NCI-H446 treated with DMSO at 0.1 percent for 48 hours (cell line): ENCODE data around the gene ALPP.
"Not testable (repeated sequence)": the region's sequence is repeated elsewhere in the genome, so short reads cannot be mapped to it uniquely, and the experiment has no call there.

Experiments
- DNase-seq: peaks from one replicate; lab custom pipeline; 2025; lab: John Stamatoyannopoulos, UW

The ALPP gene

DNA sequence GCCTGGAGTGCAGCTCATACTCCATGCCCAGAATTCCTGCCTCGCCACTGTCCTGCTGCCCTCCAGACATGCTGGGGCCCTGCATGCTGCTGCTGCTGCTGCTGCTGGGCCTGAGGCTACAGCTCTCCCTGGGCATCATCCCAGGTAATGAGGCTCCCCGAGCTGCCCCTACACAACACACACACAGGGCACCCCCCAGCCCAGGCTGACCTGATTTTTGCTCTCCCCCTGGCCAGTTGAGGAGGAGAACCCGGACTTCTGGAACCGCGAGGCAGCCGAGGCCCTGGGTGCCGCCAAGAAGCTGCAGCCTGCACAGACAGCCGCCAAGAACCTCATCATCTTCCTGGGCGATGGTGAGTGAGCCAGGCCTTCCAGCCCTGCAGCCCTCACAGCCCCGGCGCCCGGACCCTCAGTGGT is at the start of gene ALPP:
Gene ALPP (plus strand): TSS at position 17 of the 417 bp plus-strand sequence. CDS start 52 bp downstream, at position 69.
- DNase-seq: not testable (repeated sequence)

DNA sequence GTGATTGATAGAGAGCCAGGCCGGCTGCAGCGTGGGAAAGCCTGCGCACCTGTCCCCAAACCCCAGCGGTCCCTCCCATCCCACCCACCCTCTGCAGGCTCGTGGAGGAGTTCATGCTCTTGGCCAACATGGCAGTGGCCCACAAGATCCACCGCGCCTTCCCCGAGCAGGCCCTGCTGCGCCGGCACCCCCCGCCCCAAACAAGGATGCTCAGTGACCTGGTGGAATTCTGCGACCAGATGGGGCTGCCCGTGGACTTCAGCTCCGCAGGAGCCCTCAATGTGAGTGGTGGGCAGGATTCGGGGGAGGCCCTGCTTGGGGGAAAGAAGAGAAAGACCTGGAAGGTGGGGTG is 48.9 kb upstream of the ALPP start:
- DNase-seq: no peak

DNA sequence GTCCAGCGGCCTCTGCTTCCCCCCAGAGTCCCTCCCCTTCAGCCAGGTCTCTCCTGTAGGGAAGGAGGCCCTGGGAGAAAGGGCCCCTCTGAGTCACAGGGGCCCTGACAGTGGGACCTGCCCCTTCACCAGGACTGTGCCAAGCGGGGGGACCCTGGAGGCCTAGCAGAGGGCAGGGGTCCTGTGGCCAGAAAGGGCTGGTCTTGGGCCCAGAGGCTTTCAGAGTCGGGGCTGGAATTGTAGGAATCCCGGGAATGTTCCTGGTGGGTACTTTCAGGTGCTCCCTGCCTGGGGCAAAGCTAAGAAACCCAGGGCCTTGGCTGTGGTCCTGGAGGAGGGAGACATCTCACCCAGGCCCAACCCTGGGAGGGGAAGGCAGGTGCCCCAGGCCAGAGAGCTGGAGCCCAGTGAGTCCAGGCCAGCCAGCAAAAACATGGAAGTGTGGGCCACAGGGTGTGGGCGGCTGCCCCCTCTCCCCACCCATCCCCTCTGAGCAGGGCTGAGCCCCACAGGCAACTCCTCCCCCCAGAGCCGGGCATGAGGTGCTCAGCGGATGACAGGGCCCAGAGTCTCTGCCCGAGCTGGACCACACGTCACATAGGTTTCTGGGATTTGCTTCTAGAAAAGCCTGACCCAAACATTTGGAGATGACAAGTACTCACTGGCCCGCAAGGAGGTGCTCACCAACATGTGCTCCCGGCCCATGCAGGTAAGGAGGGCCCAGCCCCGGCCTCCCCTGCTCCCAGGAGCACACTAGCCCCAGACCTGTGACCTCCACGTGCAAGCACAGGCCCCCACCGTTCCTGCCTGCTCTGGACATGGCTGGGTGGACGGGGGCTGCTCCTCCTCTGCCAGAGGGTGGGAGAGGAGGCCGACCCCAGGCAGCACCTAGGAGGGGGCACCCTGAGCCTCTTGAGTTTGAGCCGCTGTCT is 48.2 kb upstream of the ALPP start:
- DNase-seq: no peak

DNA sequence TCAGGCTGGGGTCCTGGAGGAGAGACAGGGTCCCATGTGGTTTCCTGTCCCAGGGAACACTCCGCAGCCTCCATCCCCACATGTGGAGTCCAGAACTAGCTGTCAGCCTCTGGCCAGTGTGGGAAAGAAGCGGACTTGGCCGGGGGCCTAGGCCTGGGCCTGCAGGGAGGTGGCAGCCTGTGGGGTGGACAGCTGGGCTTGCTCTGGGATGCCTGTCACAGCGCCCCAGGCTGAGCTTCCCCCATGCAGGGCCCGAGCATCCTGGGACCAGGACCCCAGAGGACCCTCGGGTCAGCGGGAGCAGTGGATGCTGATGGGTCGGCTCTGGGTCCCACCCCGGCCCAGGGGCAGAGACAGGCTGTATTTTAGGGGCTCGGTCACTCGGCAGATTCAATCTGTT is 47.5 kb upstream of the ALPP start:
- DNase-seq: not testable (repeated sequence)

DNA sequence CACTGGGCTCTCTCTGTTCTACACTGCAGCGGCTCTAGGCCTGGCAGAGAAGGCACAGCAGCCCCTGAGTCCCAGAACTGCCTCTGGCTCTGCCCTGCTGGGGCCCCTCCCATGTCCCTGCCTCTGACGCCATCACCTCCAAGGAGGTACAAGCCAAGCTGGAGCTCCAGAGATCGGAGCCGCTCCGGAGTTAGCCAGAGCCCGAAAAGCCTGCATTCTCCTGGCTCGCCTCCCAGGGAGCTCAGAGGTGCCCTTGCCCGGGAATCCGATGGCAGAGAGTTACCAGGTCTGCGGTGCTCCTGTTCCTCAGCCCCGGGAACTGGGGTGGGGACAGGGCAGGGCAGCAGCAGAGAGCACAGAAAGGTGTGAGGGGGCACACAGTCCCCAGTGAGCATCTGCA is 46.9 kb upstream of the ALPP start:
- DNase-seq: not testable (repeated sequence)

DNA sequence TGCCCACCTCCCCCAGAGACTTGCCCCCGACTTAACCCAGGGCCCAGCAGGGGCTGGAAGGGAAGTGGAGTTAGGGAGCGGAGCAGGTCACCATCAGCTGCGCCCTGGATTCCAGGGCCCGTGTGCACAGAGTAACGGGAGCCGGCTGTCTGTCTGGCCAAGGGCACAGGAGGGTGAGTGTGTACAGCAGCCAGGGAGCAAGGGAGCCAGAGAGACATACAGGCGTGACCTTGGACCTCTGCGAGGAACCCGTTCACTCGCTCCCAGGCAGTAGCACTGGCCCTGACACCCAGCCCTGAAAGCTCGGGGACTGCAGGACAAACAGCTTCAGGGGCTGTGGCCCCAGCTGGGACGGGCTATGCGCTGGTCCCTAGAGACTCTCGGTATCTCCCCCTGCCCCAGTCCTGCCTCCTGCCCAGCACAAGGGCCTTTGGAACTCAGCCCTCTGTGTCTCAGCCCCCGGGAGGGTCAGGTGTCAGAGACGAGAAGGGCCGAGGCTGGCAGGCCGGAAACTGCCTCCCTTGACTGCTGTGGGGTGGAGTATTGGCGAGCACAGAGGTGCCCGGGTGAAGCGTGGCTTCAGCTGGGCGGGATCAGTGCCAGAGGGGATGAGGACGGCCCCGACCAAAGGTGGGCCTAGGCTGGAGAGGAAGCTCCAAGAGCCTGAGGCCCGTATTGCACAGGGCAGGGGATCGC is 46.2 kb upstream of the ALPP start:
- DNase-seq: not testable (repeated sequence)

DNA sequence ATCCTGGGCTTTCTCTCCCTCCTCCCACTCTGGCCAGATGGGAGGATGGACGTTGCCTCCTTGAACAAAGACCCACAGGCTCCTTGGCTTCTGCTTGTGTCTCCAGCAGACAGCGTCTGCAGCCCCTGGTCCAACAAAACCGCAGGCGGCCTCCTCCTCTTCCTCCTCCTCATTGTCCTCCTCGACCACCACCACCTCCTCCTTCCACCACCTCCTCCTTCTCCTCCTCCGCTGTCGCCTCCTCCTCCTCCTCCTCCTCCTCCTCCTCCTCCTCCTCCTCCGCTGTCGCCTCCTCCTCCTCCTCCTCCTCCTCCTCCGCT is 45.7 kb upstream of the ALPP start:
- DNase-seq: no peak

DNA sequence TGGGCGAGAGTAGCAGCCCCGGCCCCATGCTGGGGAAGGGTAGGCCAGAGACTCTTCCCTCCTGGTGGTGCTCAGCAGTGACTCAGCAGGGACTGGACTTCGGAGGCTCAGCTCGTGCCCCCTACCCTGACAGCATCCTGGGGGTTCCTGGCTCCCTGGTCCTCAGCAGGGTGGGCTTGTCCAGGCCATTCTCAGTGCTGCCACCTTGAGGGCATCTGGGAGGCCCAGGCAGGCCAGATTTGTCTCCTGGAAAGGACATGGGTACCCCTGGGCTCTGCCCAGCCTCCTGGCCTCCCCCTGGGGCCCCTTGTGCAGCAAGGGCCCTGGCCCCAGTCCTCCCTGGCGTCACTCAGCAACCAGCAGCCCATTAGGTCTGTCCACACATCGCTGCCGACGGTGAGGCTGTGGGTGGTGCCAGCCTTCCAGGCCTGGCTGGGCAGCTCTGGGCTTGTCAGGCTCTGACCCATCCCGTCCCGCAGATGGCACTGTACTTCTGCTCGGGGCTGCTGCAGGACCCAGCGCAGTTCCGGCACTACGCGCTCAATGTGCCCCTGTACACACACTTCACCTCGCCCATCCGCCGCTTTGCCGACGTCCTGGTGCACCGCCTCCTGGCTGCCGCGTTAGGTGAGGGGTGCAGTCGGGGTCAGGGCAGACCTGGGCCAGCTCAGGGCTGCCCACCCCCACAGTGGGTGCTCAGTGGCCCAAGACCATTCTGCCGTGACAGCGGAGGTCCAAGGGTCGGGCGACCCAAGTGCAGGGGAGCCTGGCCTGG is 45.0 kb upstream of the ALPP start:
- no peak for DNase-seq

DNA sequence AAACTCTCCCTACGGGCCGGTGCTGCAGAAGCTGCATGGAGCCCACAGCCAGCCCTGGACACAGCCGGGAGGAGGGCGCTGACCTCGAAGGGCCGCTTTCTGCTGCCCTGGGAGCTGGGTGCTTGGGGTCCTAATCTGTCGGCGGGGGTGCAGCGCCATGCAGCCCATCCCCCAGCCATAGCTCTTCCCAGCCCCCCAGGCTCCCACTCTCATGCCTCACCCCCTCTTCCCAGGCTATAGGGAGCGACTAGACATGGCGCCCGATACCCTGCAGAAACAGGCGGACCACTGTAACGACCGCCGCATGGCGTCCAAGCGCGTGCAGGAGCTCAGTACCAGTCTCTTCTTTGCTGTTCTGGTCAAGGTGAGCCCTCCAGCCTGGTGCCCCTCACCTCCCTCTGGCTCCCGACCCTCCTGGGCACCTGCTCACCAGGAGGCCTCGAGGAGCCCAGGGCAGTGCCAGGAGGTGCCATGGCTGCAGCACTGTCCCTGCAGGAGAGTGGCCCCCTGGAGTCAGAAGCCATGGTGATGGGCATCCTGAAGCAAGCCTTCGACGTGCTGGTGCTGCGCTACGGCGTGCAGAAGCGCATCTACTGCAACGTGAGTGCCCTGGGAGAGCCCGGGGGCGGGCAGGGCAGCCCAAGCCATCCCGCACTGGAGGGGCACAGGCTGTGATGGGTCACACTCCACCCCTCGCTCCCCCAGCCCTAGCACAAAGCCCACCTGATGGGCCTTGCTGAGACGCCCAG is 44.2 kb upstream of the ALPP start:
- DNase-seq: not testable (repeated sequence)

DNA sequence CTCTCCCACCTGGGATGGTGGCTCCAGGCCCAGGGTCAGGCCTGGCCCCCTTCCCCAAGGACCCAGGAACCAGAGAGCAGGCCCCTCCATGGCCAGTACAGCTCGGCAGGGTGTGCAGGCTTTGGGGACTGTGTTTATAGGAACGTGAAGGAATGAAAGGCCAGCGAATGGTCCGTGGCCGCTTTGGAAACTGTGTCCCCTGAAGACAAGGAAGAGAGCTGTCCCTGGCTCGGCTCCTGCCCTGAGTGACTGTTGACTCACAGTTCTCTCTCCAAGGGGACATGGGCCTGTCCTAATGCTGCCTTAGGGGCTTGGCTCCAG is 43.7 kb upstream of the ALPP start:
- not testable (repeated sequence) for DNase-seq

DNA sequence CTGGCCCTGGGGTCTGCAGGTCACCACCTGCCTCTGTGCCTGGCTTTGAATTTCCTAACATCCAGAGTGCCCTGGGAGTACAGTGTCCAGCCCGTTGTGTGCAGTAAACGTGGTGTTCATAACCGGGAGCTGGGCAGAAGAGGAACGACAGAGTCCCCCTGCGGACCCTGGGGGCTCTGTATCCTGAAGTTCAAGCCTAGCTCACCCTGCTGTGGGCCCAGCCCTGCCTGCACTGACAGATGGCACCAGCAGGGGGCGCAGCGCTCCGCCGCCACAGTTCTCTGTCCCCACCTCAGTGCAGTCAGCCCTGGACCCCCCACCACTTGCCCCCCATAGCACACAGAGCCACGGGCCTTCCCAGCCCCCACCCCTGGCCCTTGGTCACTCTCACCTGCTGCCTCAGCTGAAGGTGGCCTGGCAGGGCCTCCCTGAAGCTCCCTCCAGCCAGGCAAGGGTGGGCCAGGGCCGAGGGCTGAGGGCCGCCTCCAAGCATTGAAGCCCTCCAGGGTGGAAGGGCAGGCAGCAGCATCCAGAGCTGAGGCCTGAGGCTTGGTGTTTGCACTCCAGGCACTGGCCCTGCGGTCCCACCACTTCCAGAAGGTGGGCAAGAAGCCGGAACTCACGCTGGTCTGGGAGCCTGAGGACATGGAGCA is 43.2 kb upstream of the ALPP start:
- DNase-seq: not testable (repeated sequence)

DNA sequence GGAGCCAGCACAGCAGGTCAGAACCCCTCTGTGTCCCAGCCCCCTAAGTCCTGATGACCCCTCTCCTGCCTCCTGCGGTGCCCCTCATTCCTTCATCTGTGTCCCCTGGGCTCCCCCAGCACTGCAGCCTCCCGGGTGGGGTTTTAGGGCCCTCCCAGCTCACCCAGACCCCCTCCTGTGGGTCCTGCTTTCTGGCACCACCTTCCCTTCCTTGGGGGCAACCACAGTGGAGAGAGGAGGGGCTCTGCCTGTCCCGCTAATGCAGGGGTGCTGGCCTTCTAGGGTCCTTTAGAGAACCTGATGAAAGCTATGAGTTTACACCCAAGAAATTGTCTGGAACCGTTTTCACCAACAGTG is 42.7 kb upstream of the ALPP start:
- no peak for DNase-seq

DNA sequence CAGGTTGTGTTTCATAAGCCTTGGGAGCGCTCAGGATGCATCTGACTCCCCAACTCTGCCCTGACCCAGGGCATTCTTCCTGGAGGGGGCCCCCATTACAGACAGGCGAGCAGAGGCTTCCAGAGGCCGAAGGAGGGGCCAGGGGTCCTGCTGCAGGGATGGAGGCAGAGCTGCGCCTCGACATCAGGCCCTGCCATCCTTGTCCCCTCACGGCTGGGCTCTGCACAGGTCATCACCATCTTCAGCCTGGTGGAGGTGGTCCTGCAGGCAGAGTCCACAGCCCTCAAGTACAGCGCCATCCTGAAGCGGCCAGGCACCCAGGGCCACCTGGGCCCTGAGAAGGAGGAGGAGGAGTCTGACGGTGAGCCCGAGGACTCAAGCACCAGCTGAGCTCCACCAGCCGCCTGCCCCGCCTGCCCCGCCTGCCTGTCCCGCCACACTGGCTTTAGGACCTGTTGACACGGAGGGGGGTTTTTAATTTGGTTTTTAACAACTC is 42.3 kb upstream of the ALPP start:
- DNase-seq: no peak

DNA sequence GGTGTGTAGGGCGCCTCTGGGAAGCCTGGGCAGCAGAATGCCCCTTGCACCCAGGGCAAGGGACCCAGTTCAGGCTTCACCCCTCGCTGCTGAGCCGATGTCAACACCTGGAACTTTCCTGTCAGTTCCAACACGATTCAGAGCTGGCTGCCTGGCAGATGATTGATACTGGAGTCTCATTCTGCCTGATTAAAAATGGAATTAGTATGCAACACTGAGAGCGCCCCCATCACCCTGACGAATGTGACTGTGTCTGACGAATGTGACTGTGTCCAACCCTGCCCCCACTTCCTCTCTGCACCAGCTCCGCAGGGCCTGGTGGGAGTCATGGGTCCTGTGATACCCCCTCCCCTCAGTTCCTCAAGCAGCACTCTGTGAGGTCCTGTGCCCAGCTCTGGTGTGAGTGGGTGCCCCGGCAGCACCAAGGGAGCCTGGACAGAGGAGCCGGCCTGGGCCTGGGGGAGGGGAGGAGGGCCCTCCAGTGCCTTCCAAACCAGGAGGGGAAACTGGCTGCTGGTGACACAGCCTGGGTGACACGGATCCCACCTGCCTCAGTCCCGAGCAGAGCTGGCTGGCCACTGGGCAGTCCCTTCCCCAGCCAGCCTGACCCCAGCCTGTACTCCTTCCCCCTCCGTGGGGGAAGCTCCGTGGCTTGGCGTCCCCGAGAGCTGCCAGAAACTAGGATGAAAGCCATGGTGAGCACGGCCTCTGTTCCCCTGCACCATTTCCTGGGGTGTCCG is 41.4 kb upstream of the ALPP start:
- no peak for DNase-seq

DNA sequence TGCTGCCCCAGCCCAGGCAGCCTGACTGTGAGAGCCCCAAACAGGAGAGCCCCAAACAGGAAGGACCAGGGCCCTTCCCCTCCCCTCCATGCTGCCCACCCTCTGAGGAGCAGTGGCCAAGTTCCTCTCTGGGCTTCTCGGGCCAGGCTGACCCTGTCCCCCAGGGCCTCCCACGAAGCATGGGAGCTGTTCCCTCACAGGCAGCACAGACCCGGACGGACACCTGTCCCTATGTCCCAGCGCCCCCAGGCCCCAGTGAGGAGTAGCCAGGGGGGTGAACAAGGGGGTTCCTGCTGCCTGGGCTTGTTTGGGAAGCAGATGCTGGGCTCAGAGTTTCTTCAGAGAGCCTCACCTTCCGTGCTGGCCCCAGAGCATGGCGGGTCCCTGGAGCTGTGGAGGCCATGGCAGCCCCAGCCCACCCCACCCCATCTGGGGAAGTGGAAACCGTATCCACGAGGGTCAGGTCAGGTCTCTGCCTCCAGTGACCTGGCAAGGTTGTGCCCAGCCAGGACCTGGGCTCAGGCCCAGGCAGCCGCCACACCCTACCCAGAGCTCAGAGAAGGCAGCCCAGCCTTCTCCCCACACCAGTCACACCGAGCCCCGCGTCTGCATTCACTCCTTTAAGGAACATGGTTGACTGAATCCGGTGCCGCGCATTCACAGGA is 40.3 kb upstream of the ALPP start:
- not testable (repeated sequence) for DNase-seq

DNA sequence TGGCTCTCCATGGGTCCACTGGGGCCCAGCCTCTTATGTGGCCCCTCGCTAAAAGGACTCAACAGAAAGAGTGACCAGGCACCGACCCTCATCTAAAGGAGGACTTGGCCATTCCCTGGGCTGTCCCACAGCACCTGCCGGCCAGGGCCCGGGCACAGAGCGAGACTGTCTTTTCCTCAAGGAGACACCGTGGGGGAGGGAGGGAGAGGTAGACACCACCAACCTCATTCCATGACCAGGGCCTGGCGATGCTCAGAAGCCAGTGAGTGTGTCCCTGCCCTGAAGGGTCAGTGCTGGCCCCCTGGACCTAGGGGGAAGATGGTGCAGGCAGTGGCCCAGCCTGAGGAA is 39.8 kb upstream of the ALPP start:
- no peak for DNase-seq

DNA sequence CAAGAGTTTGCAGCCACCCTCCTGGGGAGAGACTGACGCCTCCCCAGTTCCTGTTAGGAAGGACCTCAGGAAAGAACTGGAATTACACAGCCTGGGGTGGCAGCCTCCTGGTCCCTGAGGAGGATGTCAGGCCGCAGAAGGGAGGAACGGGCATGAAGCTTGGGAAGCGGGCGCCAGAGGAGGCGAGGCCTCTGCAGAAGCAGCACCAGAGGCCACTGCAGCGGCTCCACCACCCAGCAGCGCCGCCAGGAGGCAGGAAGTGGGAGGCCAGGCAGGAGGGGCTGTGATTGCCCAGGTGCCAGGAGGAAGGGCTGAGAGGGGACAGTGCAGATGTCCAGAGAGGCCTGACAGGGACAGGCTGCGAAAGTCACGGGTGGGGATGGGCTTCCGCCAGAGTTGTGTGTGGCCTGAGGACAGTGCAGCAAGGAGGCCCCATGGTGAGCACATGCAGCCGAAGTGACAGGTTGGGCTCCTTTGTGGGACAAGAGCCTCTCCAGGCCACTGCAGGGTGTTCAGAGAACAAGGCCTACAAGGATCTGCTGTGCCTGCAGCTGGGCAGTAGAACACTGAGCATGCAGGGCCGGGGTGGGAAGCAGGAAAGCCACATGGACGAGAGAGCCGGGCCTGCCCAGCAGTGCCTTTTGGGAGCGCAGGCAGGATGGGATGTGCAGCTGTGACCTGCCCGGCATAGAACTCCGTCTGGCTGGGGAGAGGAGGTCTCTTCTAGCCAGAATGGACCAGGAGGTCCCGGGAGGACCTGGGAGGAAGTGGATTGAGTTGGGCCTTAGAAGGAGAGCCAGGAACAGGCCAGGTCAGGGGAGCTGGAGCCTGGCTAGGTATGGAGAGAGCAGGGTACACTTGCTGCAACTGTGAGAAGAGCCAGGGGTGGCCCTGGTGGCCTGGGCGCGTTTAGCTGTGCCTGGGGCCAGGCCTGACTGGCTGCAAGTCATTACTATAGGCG is 39.1 kb upstream of the ALPP start:
- no peak for DNase-seq

DNA sequence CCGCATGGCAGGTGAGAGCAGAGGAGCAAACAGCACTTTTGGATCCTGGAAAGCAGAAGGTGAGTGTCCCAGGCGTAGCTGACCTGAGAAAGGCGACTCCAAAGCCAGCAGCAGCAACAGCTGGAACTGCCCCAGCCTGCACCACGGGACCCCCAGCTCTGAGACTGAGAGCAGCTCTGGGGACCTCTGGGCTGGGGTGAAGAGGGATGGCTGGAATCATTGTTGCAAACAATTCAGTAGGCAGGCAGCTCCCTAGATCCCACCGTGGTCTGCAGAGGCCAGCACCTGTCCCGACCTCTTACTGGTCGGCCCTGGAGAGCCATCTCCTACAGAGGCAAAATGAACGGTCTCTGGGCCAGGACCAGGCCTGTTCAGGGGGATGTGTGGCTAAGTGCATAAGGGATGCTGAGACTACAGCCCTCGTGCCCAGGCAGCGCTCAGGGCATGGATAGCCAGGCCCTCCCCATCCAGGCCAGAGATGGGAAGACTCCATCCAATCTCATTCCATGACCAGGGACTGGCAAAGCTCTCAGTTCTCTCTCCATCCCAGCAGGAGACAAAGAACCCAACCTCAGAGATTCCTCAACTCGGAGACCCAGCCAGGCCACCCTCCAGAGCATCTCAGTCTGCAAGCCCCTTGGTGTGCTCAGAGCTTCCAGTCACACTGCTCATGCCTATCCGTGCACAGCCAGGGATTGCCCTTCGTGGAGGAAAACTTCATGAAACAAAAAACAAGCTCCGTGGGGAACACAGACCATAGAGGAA is 38.2 kb upstream of the ALPP start:
- no peak for DNase-seq
